Hematopoietic multipotent progenitor cell treated with erythropoietin and hydrocortisone succinate and interleukin-3 and kit ligand, for 6 days (in vitro differentiated cells): ENCODE measurements around the gene TIGD6.
A peak's percentile ranks its signal among the peaks of the same experiment; 100 is the strongest.
"Not testable (repeated sequence)": the region's sequence is repeated elsewhere in the genome, so short reads cannot be mapped to it uniquely, and the experiment has no call there.

Source experiments
- DNase-seq: peaks from one replicate; pipeline ENCODE4 v3.0.0-alpha.2; 2015

The TIGD6 gene

GRCh38 chr5:149966946-149967345 lies 33.5 kb downstream of the TIGD6 start:
- no peak for DNase-seq

DNA sequence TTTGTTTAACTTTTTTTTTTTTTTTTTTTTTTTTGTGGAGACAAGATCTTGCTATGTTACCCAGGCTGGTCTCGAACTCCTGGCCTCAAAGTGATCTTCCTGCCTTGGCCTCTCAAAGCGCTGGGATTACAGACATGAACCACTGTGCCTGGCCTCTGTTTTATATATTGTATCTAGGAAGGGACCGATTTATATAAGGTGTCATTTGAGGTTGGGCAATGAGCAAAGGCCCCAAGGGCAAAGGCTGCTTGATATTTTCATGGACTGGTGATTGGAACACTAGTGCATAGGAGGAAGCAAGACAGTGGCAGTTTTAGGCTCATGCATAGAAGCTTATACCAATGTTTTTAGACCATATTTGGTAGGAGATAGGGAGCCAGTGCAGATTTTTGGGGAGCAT lies 36.7 kb downstream of the TIGD6 start:
- DNase-seq, result no peak

GRCh38 chr5:149962601-149963300 lies 37.7 kb downstream of the TIGD6 start:
- no peak for DNase-seq

DNA sequence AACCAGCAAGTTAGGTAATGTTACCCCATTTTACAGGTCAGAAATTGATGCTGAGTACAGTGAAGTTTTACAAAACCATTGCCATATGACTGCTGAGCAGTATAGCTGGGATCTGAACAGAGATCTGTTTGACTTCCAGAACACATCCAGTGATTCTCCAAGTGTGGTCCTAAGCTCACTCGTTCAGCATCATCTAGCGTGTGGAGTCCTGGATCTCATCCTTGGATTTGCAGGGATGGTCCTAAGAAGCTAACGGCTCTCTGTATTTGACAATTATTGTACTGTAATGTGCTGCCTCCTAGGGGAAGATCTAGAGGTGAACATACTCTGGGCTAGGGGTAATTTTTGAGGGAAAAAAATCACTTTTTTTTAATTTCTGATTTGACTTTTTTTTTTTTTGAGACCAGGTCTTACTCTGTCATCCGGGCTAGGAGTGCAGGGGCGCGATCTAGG lies 38.5 kb downstream of the TIGD6 start:
- DNase-seq, result peak; percentile 82

- DNase-seq, result no peak
These were observed 39.2 kb downstream of the TIGD6 start for GRCh38 chr5:149961186-149961685.

GRCh38 chr5:149960272-149961185 lies 39.9 kb downstream of the TIGD6 start, which contains the start of gene SLC26A2:
Gene SLC26A2 (plus strand): TSS chr5:149960758. CDS start chr5:149977653, 16,895 bp downstream.
- DNase-seq, result peak; percentile 99

GRCh38 chr5:149959406-149960236 lies 40.8 kb downstream of the TIGD6 start:
- peak; percentile 92 for DNase-seq

DNA sequence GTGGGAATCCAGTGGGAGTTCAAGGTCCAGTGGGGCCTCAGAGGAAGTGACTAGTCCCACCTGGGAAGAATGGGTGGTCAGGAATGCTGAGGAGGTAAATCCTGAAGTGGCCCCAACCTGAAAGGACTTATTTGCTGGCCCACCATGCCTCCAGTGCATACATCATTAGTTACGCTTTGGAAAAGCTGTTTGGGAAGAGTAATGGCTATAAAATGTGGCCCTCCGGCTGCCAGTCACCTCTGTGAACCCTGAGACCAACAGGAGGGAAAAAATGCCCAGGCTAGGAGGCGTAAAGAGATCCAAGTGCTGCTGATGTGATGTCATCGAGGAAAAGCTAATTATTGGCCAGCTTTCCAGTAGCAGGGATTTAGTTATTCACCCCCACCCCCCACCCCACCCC lies 42.6 kb downstream of the TIGD6 start:
- DNase-seq, result no peak

- no peak for DNase-seq
These were observed 43.8 kb downstream of the TIGD6 start for GRCh38 chr5:149956685-149957084.

GRCh38 chr5:149954798-149955197 lies 45.7 kb downstream of the TIGD6 start:
- no peak for DNase-seq

DNA sequence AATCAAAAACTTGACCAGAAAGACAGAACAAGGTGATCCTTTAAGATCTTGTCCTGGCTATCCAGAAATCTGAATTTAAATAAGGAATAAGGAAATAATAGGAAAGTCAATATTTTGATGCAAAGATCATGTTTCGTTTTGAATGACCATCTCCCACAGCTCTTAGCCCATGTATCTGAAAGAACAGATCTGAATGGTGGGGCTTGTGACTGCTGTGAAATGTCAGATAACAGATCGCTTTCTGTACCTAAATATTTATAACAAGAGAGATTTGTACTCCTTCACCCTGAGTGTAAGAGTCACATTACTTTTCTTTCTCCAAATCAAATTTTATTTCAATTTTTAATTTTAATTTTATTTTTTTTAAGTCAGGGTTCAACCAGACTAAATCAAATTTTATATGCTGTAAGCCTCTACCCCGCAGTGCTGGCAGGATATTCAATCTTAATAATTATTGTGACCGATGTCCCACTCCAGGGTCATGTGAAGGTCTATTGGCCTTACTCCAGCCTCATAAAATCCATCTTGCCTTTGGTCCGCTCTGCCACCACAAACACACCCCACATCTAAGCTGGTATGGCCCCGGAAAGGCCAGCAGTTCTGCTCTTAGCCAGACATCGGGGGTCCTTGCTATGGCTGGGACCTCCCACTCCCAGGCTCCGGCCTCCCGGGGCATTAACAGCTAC lies 46.9 kb downstream of the TIGD6 start:
- peak; percentile 64 for DNase-seq

DNA sequence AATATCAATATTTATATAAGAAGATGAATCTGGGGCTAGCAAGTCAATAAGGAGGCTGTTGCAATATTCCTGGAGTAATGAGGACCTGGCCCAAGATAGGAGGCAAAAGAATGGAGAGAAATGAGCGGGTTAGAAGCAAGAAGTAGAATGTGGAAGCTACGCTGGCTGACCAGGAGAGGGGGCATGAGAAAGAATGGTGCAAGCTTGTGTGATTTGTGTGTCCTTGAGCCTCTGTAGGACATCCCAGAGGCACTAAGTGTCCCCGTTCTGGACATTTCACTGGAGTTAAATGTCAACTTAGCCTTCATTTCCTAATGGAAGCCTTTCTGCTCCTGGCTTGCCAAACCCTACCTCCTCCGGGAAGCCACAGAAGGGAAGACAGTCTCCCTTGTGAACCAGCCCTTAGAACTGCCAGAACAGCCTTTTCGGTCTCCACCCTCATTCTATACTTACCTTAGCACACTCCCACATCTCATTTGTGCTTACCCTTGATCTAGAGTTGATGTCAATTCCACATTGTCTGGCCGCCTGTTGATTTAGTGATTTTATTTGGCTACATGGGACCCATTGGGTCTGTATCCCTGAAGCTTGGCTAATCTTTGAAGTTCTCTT lies 49.2 kb downstream of the TIGD6 start:
- no peak for DNase-seq

DNA sequence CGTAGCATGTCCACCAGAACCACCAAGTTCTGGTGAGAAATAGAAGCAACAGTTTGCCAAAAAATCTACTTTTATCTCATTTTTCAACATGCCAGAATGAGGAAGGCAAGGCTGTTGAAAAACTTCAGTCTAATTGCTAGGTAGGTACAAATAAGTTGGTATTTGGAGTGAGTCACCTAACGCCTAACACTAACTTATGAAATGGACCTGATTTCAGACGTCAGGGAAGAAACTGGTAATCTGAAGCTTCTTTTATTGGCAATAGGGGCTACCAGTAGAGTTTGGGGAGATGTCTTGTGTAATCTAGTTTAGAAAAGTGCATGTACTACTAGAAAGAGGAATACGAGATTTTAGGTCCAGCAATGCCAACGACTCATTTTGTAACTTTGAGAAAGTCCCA lies 51.5 kb downstream of the TIGD6 start:
- no peak for DNase-seq

DNA sequence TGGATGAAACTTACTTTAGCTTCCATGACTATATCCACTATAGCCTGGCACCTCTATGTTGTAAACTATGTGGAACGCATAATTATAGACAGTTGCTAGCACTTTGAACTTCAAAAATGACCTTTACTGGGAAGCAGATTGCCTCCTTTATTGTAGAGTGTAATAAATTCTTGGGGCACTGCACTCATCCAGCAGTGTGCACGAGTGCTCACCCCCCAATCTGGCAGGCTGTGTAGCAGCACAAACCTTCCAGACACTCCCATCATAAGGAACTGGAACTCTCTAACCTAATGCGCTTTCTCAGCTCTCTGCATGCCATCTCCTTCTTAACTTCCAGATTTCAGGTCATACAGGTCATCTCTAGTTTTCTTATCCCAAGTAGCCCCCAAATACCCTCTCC lies 54.3 kb downstream of the TIGD6 start:
- DNase-seq, result no peak

DNA sequence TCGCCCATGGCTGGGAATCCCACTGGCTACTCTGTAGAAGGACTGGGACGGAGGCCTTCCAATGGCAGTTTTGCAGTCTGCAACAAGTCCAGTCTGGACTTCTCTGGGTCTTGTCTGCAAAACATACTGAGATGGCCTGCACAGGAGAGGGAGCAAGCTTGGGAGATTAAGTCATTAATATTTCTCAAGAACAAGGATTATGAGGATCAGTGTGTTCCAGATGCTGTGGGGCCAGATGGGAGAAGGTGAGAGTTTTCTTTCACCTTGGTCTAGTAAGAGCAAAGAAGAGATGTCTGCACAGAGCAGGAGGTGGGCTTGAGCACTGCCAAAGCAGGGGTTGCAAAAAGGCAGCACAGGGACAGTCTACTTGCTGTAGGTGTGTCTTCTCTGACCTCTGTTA lies 55.8 kb downstream of the TIGD6 start, which contains the start of gene PDE6A:
Gene PDE6A, minus strand, starts transcription at position 128 of the 400 bp plus-strand sequence. Its CDS starts 120 bp downstream, at position 8.
- DNase-seq, result no peak

GRCh38 chr5:149943177-149943949 lies 57.1 kb downstream of the TIGD6 start:
- DNase-seq, result not testable (repeated sequence)
